ENCODE measurements around the gene HRK.

DNA sequence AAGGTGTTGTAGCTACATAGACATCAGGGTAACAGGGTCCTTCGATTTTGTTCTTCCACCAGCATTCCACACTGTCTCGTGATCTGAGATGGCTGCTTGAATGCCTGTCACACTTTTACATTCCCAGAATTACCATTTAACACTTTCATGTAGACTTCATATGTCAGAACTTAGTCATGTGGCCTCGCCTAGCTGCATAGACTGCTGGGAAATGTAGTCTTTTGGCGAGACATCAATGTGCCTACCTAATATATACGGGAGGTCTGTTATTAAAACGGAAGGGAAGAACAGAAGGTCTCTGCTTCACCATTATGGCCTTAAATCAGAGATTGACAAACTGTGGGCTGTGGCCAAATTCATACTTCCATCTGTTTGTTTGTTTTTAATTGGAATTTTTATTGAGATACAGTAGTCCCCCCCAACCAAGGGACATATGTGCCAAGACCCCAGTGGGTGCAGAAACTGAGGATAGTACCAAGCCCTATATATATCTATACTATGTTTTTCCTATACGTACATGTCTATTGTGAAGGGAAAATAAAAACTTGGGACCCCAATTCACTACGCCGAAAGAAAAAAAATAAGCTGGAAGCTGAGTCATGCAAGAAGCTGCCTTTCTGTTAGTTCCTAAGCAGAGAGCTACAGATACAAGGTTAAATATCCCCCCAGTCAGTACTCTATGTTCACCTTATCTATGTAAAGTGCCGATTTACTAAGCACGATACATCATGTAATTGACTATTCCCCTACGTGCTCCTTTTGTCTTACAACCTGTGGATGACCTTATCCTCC is 11.3 kb upstream of the HRK start:
- TF ChIP-seq, protein P1, sequence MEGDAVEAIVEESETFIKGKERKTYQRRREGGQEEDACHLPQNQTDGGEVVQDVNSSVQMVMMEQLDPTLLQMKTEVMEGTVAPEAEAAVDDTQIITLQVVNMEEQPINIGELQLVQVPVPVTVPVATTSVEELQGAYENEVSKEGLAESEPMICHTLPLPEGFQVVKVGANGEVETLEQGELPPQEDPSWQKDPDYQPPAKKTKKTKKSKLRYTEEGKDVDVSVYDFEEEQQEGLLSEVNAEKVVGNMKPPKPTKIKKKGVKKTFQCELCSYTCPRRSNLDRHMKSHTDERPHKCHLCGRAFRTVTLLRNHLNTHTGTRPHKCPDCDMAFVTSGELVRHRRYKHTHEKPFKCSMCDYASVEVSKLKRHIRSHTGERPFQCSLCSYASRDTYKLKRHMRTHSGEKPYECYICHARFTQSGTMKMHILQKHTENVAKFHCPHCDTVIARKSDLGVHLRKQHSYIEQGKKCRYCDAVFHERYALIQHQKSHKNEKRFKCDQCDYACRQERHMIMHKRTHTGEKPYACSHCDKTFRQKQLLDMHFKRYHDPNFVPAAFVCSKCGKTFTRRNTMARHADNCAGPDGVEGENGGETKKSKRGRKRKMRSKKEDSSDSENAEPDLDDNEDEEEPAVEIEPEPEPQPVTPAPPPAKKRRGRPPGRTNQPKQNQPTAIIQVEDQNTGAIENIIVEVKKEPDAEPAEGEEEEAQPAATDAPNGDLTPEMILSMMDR (conservative IDR thresholded peaks at IDR 0.05), result no peak
- TF ChIP-seq EZH2 (IDR thresholded peaks at IDR 0.05; ENCODE audit: low read depth), result no peak

All from PC-9 (cell line).